GM19452 (cell line): ENCODE measurements around the gene ANO7.

Experiments
- ATAC-seq: cut with Tn5 transposase; IDR thresholded peaks from one replicate; pipeline ENCODE4 v1.9.1; 2021; ENCODE audit not compliant: unreplicated experiment

The ANO7 gene

GRCh38 chr2:241225545-241225944 is 37.1 kb downstream of the ANO7 start:
- ATAC-seq, result no peak

GRCh38 chr2:241225983-241226382 is 37.5 kb downstream of the ANO7 start:
- ATAC-seq, result no peak

- no peak for ATAC-seq
These were observed 38.5 kb downstream of the ANO7 start for GRCh38 chr2:241226723-241227572.

DNA sequence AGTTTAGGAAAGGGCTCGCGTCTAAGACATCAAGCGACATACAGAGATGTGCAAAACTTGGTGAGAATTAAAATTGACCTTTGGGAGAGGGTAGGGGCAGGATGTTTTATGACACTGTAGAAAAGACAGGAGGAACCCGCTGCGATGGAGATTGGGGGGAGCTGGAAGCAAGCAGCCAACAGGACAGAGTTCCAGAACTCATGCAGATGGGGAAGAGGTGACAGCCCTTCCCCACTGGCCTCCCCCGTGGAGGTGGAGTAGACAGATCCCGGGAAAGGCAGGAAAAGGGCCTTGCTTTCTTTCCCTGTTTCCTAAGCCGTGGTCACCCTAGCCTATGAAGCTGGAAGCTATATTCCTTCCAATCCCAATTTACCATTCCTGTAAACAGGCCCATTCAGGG is 39.1 kb downstream of the ANO7 start:
- ATAC-seq, result no peak

- ATAC-seq, result no peak
These were observed 39.8 kb downstream of the ANO7 start for GRCh38 chr2:241228081-241228859.

DNA sequence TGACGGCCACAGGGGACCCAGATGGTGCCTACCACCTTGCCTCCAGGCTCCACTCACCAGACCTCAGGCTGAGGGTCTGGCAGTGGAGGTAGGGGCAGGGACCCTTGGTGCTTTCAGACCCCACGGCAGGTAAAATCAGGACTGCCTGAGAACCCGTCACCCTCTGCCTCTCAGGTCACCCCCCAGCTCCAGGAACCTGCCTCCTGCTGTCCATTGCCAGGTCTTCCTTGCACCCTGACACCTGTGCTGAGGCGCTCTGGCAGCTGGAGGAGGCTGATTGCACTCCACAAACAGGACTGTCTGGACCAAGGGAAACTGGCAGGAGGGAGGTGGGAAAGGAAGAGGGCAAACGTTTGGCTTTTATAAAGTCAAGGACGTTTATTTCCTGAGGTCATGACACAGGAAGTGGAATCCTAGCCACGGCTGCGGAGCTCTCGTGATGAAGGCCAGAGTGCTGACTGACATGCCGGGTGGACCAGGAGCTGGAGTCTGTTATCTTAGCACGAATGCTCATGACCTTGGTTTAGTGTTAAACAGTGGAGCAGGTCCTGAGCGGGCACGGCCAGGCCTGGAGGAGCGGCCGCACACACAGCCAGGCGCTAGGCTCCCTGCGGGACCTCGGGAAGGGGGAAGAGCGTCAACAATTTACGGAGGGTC is 40.5 kb downstream of the ANO7 start:
- ATAC-seq, result no peak

GRCh38 chr2:241229563-241230401 is 41.3 kb downstream of the ANO7 start:
- no peak for ATAC-seq

DNA sequence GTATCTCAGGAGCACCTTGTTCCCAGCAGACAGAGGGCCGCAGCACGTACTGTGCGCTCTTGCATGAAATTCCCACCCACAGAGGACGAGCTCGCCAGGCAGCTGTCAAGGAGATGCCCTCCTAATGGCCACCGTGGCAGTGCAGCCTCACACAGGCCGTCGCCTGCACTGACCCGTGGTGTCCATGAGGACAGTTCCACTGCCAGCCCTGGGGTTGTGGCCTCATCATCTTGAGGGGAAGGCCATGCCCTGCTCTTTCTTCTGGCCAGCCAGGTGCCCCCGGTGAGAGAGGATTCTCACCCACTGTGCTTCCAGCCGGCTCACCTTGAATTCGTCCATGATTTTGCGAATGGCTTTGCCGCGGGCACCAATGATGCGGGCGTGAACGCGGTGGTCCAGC is 42.0 kb downstream of the ANO7 start:
- no peak for ATAC-seq

GRCh38 chr2:241232736-241233575 is 44.5 kb downstream of the ANO7 start:
- no peak for ATAC-seq

DNA sequence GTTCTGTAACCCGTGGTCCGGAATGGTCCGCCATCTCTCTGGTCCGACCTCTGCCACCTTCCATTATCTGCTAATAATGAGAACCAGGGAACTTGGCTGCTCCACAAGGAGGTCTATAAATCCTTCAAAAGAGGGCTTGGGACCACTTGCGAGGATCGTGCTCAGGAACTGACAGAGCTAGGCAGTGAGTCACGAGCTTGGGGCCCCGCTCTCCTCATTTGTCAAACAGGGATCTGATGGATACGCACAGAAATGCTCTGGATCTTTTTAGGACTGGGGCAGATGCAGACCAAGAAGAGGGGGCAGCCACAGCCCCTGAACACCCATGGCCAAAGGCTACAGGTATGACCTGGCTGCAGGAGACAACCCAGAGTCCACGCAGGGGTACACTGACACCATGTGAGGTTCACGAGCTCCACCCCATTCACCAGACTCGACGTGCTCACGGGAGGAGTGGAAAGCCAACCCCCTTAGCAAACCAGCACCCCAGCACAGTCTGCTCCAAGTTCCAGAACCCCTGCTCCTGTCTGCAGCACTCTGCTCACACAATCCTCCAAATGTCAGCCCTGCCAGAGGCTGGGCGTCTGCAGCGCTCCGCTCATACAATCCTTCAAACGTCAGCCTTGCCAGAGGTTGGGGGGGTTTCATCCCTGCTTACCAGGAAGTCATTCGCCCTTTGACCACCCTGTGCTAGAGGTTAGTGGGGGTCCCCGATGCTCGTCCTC is 45.8 kb downstream of the ANO7 start:
- no peak for ATAC-seq

DNA sequence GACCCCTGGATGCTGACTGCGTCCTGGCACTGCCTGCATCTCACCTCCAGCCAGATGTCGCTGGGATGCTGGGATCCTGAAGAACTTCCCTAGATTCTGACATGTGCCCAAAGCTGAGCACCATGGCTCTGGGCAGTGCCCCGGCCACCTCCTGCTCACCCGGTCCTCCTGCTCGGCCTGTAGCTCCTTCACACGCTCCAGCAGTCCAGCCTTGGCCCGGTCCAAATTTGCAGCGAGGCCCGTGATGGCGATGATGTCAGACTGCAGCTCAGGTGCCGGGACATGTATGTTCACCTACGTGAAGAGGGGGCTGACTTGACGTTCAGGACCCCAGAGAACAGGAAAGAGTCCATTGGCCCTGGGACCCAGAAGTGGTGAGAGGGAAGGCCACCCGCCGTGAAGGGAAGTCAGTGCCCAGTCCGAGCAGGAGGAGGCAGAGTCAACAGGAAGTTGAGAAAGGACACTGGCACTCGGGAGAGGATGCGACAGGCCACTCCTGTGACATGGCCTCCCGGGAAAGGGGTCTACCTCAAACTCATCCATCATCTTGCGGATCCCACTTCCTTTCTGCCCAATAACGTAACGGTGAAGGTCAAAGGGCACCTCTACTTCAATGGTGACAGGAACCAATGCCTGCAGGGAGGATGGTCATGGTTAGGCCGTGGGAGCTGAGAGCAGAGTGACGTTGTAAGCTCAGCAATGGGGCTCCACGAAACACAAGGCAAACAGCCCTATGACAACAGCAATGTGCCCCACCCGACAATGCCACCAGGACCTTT is 46.7 kb downstream of the ANO7 start:
- ATAC-seq, result no peak

GRCh38 chr2:241235859-241236593 is 47.5 kb downstream of the ANO7 start:
- no peak for ATAC-seq

GRCh38 chr2:241237047-241237446 is 48.6 kb downstream of the ANO7 start:
- ATAC-seq, result no peak

DNA sequence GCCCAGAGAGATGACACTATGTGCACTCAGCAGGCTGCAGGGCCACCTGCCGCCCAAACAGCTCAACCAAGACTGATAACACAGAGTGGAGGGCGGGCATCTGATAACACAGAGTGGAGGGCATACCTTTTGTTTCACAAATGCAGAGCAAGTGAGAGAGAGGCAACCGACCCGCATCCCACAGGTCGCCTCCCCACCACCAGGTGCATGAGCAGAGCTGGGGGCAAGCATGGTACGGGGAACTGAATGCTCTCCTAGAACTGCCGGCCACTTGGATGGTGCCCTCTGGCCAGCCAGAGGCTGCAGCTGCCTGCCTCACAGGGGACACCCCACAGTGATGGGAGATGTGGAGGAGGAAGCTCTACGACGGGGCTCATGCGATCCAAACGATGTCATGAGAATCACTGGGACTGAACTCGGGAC is 49.5 kb downstream of the ANO7 start:
- ATAC-seq, result no peak

DNA sequence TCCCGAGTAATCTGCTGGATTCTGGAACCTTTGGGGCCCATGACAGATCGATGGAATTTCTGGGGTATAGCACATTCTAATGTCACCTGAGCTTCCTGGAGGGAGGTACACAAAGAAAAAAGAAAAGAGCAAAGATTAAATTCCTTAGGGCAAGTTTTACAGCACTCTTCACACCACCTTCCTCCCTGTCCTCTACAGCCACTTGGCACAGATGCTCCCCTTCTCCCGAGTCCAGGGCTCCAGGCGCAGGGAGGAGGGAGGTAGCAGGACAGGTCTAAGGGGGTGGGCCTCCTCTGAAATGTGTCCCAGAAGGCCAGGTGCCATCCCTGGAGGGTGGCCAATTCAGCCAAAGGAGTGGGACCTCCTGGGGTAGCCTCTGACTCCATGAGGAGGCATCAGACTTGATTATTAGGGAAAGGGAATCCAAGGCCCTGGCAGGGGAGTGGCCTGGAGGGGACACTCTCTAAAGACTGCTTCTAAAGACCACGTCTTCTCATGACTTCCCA is 50.3 kb downstream of the ANO7 start:
- no peak for ATAC-seq

- ATAC-seq, result no peak
These were observed 51.2 kb downstream of the ANO7 start for GRCh38 chr2:241239552-241240202.
